WTC11 (cell line): ENCODE results near the gene SPEN.

Source experiments
- CTCF ChIP-seq: fragments of 200-600 bp; IDR thresholded peaks from 2 replicates; pipeline ENCODE4 v1.8.0; 2022; ENCODE audit warnings: antibody characterized with exemption
- E2F4 ChIP-seq: sonication (generic); formaldehyde crosslinking; IDR thresholded peaks from 2 replicates; pipeline ENCODE4 v1.8.1; 2022; ENCODE audit warnings: low read depth, mild to moderate bottlenecking, moderate library complexity, missing genetic modification reagents, borderline replicate concordance
- FOXP1 ChIP-seq: sonication (generic); formaldehyde crosslinking; IDR thresholded peaks from 2 replicates; pipeline ENCODE4 v1.8.0; 2022; ENCODE audit warnings: missing genetic modification reagents, mild to moderate bottlenecking, moderate library complexity, borderline replicate concordance
- IRF1 ChIP-seq: sonication (generic); formaldehyde crosslinking; IDR thresholded peaks from 2 replicates; pipeline ENCODE4 v1.8.0; 2023; ENCODE audit warnings: missing genetic modification reagents
- JUN ChIP-seq: sonication (generic); formaldehyde crosslinking; IDR thresholded peaks from 2 replicates; pipeline ENCODE4 v1.8.0; 2023; ENCODE audit warnings: mild to moderate bottlenecking, missing genetic modification reagents
- NFYB ChIP-seq: sonication (generic); formaldehyde crosslinking; conservative IDR thresholded peaks from 2 replicates; pipeline ENCODE4 v1.8.0; 2022; ENCODE audit warnings: low read depth, missing genetic modification reagents
- NR3C1 ChIP-seq: sonication (generic); formaldehyde crosslinking; conservative IDR thresholded peaks from 2 replicates; pipeline ENCODE4 v1.8.1; 2023; ENCODE audit warnings: low read depth, mild to moderate bottlenecking, missing genetic modification reagents
- RELA ChIP-seq: sonication (generic); formaldehyde crosslinking; IDR thresholded peaks from 2 replicates; pipeline ENCODE4 v1.8.1; 2022; ENCODE audit warnings: missing genetic modification reagents, mild to moderate bottlenecking, borderline replicate concordance
- SMAD3 ChIP-seq: sonication (generic); formaldehyde crosslinking; IDR thresholded peaks from 2 replicates; pipeline ENCODE4 v1.8.0; 2022; ENCODE audit warnings: missing genetic modification reagents, mild to moderate bottlenecking, borderline replicate concordance
- SP1 ChIP-seq: sonication (generic); formaldehyde crosslinking; conservative IDR thresholded peaks from 2 replicates; pipeline ENCODE4 v1.8.1; 2022; ENCODE audit warnings: missing genetic modification reagents
- TP53 ChIP-seq: sonication (generic); formaldehyde crosslinking; IDR thresholded peaks from 2 replicates; pipeline ENCODE4 v1.8.1; 2023; ENCODE audit warnings: mild to moderate bottlenecking, missing genetic modification reagents
- TF ChIP-seq, protein P1 (sequence below): fragments of 250-450 bp; sonication (Bioruptor Pico); IDR thresholded peaks from 2 replicates; pipeline ENCODE4 v1.9.0; 2021; ENCODE audit warnings: mild to moderate bottlenecking, borderline replicate concordance
- TF ChIP-seq, protein P2 (sequence below): sonication (generic); formaldehyde crosslinking; IDR thresholded peaks from 2 replicates; pipeline ENCODE4 v1.8.1; 2023; ENCODE audit warnings: mild to moderate bottlenecking, missing genetic modification reagents, moderate library complexity

DNA sequence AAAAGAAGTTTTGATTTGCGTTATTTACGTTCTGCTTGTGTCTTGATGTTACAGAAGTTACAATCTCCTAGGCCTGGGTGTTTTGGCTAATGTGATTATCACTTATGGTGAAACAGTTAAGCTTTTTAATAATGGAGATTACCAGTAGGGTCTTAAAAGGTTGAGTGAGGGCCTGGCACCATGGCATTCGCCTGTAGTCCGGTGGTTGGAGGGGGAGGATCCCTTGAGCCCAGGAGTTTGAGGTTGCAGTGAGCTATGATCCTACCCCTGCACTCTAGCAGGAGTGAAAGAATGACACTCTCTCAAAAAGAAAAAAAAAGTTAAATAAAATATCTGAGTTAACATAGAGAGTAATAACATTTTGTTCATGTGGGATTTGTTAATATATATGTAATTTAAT, 8.8 kb upstream of the SPEN start:
- no peak for TF ChIP-seq CTCF
- no peak for TF ChIP-seq JUN (CRISPR knock-in tag)
- no peak for TF ChIP-seq TP53 (CRISPR knock-in tag)
- TF ChIP-seq SP1 (CRISPR knock-in tag): no peak
- TF ChIP-seq FOXP1 (CRISPR knock-in tag): no peak
- TF ChIP-seq NFYB: no peak
- no peak for TF ChIP-seq E2F4
- no peak for TF ChIP-seq SMAD3 (CRISPR knock-in tag)
- TF ChIP-seq, protein P1, sequence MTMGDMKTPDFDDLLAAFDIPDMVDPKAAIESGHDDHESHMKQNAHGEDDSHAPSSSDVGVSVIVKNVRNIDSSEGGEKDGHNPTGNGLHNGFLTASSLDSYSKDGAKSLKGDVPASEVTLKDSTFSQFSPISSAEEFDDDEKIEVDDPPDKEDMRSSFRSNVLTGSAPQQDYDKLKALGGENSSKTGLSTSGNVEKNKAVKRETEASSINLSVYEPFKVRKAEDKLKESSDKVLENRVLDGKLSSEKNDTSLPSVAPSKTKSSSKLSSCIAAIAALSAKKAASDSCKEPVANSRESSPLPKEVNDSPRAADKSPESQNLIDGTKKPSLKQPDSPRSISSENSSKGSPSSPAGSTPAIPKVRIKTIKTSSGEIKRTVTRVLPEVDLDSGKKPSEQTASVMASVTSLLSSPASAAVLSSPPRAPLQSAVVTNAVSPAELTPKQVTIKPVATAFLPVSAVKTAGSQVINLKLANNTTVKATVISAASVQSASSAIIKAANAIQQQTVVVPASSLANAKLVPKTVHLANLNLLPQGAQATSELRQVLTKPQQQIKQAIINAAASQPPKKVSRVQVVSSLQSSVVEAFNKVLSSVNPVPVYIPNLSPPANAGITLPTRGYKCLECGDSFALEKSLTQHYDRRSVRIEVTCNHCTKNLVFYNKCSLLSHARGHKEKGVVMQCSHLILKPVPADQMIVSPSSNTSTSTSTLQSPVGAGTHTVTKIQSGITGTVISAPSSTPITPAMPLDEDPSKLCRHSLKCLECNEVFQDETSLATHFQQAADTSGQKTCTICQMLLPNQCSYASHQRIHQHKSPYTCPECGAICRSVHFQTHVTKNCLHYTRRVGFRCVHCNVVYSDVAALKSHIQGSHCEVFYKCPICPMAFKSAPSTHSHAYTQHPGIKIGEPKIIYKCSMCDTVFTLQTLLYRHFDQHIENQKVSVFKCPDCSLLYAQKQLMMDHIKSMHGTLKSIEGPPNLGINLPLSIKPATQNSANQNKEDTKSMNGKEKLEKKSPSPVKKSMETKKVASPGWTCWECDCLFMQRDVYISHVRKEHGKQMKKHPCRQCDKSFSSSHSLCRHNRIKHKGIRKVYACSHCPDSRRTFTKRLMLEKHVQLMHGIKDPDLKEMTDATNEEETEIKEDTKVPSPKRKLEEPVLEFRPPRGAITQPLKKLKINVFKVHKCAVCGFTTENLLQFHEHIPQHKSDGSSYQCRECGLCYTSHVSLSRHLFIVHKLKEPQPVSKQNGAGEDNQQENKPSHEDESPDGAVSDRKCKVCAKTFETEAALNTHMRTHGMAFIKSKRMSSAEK (CRISPR knock-in tag): no peak
- no peak for TF ChIP-seq IRF1
- TF ChIP-seq NR3C1: no peak
- TF ChIP-seq RELA: no peak
- TF ChIP-seq, protein P2, sequence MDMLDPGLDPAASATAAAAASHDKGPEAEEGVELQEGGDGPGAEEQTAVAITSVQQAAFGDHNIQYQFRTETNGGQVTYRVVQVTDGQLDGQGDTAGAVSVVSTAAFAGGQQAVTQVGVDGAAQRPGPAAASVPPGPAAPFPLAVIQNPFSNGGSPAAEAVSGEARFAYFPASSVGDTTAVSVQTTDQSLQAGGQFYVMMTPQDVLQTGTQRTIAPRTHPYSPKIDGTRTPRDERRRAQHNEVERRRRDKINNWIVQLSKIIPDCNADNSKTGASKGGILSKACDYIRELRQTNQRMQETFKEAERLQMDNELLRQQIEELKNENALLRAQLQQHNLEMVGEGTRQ (CRISPR knock-in tag): no peak
